Neural cell (in vitro differentiated cells): ENCODE results near the gene GNA15. TPM values are rescaled to one million over a fixed set of nuclear protein-coding genes. Genes with fewer than 3 reads are reported as not detected.

ENCODE experiments used
- H2AFZ ChIP-seq: fragments of 200-600, 300-800 bp; sonication (generic), shearing (Covaris generic); 2 replicates; pipeline ENCODE4 v1.6.0; 2014; ENCODE audit warnings: low read depth, mild to moderate bottlenecking, antibody characterized with exemption, low read length, moderate library complexity
- H3F3A ChIP-seq: fragments of 200-600 bp; shearing (Covaris generic); 2 replicates; pipeline ENCODE4 v1.6.1; 2016; ENCODE audit warnings: mild to moderate bottlenecking, moderate library complexity, mixed read lengths, antibody characterized with exemption, low read length; ENCODE audit not compliant: insufficient read depth, poor library complexity, severe bottlenecking
- H3K27ac ChIP-seq: fragments of 200-600, 300-800 bp; sonication (generic), shearing (Covaris generic); 2 replicates; pipeline ENCODE4 v1.5.1; 2014; ENCODE audit warnings: mild to moderate bottlenecking, low read length, moderate library complexity
- H3K27me3 ChIP-seq: fragments of 300-800, 200-600 bp; sonication (generic), shearing (Covaris generic); 2 replicates; pipeline ENCODE4 v1.6.0; 2014; ENCODE audit warnings: mild to moderate bottlenecking, low read depth, low read length, moderate library complexity; ENCODE audit not compliant: insufficient read depth
- H3K36me3 ChIP-seq: fragments of 300-800, 200-600 bp; sonication (generic), shearing (Covaris generic); 2 replicates; pipeline ENCODE4 v1.5.1; 2014; ENCODE audit warnings: mild to moderate bottlenecking, antibody characterized with exemption, low read length, moderate library complexity; ENCODE audit not compliant: insufficient read depth
- H3K4me2 ChIP-seq: fragments of 300-800, 200-600 bp; sonication (generic), shearing (Covaris generic); 2 replicates; pipeline ENCODE4 v1.6.0; 2014; ENCODE audit warnings: mild to moderate bottlenecking, low read length
- H3K4me3 ChIP-seq: fragments of 300-800, 200-600 bp; sonication (generic), shearing (Covaris generic); 2 replicates; pipeline ENCODE4 v1.5.1; 2014; ENCODE audit warnings: mild to moderate bottlenecking, low read length, moderate library complexity
- H3K79me2 ChIP-seq: fragments of 200-600 bp; shearing (Covaris generic); replicated peaks from 2 replicates; pipeline ENCODE4 v1.6.0; 2014; ENCODE audit warnings: mild to moderate bottlenecking, low read length, moderate library complexity; ENCODE audit not compliant: insufficient read depth
- H3K9ac ChIP-seq: fragments of 300-800, 200-600 bp; sonication (generic), shearing (Covaris generic); 2 replicates; pipeline ENCODE4 v1.6.1; 2016; ENCODE audit warnings: mild to moderate bottlenecking, low read length, mixed read lengths
- H3K9me2 ChIP-seq: fragments of 200-600 bp; shearing (Covaris generic); 2 replicates; pipeline ENCODE4 v1.6.1; 2016; ENCODE audit warnings: mild to moderate bottlenecking, low read length, mixed read lengths; ENCODE audit not compliant: insufficient read depth
- H3K9me3 ChIP-seq: fragments of 200-600, 300-800 bp; sonication (generic), shearing (Covaris generic); 2 replicates; pipeline ENCODE4 v1.6.1; 2016; ENCODE audit warnings: mild to moderate bottlenecking, mixed run types, low read length, moderate library complexity, mixed read lengths
- H4K20me1 ChIP-seq: fragments of 200-600 bp; shearing (Covaris generic); 2 replicates; pipeline ENCODE4 v1.6.1; 2016; ENCODE audit warnings: mild to moderate bottlenecking, mixed run types; ENCODE audit not compliant: insufficient read depth
- CTCF ChIP-seq: fragments of 450-650 bp; IDR thresholded peaks from 2 replicates; pipeline ENCODE4 v1.5.1; 2014; ENCODE audit warnings: antibody characterized with exemption, mild to moderate bottlenecking, moderate library complexity; ENCODE audit not compliant: poor library complexity, severe bottlenecking
- EP300 ChIP-seq: fragments of 450-650 bp; conservative IDR thresholded peaks from 2 replicates; pipeline ENCODE4 v1.6.1; 2014; ENCODE audit warnings: antibody characterized with exemption, mild to moderate bottlenecking, moderate library complexity; ENCODE audit not compliant: poor library complexity, severe bottlenecking
- EZH2 ChIP-seq: fragments of 200-600, 300-800 bp; shearing (Covaris generic), sonication (generic); IDR thresholded peaks from 2 replicates; pipeline ENCODE4 v1.6.1; 2014; ENCODE audit warnings: antibody characterized with exemption, low read length, borderline replicate concordance, mild to moderate bottlenecking; ENCODE audit not compliant: insufficient read depth, poor library complexity, severe bottlenecking
- MXI1 ChIP-seq: fragments of 450-650 bp; conservative IDR thresholded peaks from 2 replicates; pipeline ENCODE4 v1.6.1; 2014; ENCODE audit warnings: antibody characterized with exemption, mild to moderate bottlenecking; ENCODE audit not compliant: poor library complexity, severe bottlenecking
- POLR2AphosphoS5 ChIP-seq: IDR thresholded peaks from 2 replicates; pipeline ENCODE4 v1.6.1; 2012
- RAD21 ChIP-seq: fragments of 450-650 bp; conservative IDR thresholded peaks from 2 replicates; pipeline ENCODE4 v1.6.1; 2014; ENCODE audit warnings: antibody characterized with exemption, mild to moderate bottlenecking, moderate library complexity
- REST ChIP-seq: IDR thresholded peaks from 2 replicates; pipeline ENCODE4 v1.6.1; 2012; ENCODE audit warnings: borderline replicate concordance
- SMC3 ChIP-seq: fragments of 450-650 bp; conservative IDR thresholded peaks from 2 replicates; pipeline ENCODE4 v1.6.1; 2014; ENCODE audit warnings: antibody characterized with exemption, mild to moderate bottlenecking, moderate library complexity; ENCODE audit not compliant: poor library complexity
- TAF1 ChIP-seq: IDR thresholded peaks from 2 replicates; pipeline ENCODE4 v1.6.1; 2012; ENCODE audit warnings: low read depth
- polyA plus RNA-seq: library from polyadenylated mRNA; depleted of rRNA; stranded (reverse); fragments of >200 nt; gene quantifications from 2 replicates; pipeline ENCODE4 v1.2.3, GENCODE V29; 2014

Gene GNA15
- polyA plus RNA-seq, 1 donor from 2014 or later: not detected

- no peak overlapping the region for H3K4me3 ChIP-seq
- no peaks in the 10 kb centered on the region for H3K9me2 ChIP-seq
- no peaks in the 10 kb centered on the region for H3K9me3 ChIP-seq
- H2AFZ ChIP-seq: no peak overlapping the region
- no peak overlapping the region for H3K9ac ChIP-seq
- TF ChIP-seq CTCF (no peak), POLR2AphosphoS5 (no peak), SMC3 (no peak), EZH2 (no peak), REST (no peak), TAF1 (no peak), EP300 (no peak), RAD21 (no peak), MXI1 (no peak)
- no peak overlapping the region for H3K27ac ChIP-seq
- no peaks in the 10 kb centered on the region for H4K20me1 ChIP-seq
- no peaks in the 10 kb centered on the region for H3F3A ChIP-seq
- H3K4me2 ChIP-seq: no peak overlapping the region
- H3K27me3 ChIP-seq: no peaks in the 10 kb centered on the region
- H3K36me3 ChIP-seq: no peaks in the 10 kb centered on the region
- H3K79me2 ChIP-seq: no peaks in the 10 kb centered on the region
Measured at GRCh38 chr19:3118232-3119070, 17.4 kb upstream of the GNA15 start.

GRCh38 chr19:3119071-3119595, 16.7 kb upstream of the GNA15 start:
- Histone ChIP-seq H2AFZ (no peak overlapping the region), H3K27ac (no peak overlapping the region), H3K79me2 (no peaks in the 10 kb centered on the region), H3K4me2 (no peak overlapping the region), H3K4me3 (no peak overlapping the region), H3K27me3 (no peaks in the 10 kb centered on the region), H3K9ac (no peak overlapping the region), H3K9me2 (no peaks in the 10 kb centered on the region), H4K20me1 (no peaks in the 10 kb centered on the region), H3K36me3 (no peaks in the 10 kb centered on the region), H3K9me3 (no peaks in the 10 kb centered on the region), H3F3A (no peaks in the 10 kb centered on the region)
- TF ChIP-seq REST: no peak
- TF ChIP-seq EZH2: no peak
- TF ChIP-seq EP300: no peak
- no peak for TF ChIP-seq POLR2AphosphoS5
- no peak for TF ChIP-seq CTCF
- TF ChIP-seq RAD21: no peak
- no peak for TF ChIP-seq SMC3
- TF ChIP-seq MXI1: no peak
- TF ChIP-seq TAF1: no peak
